Stimulated activated CD8-positive, alpha-beta memory T cell treated with anti-CD3 and anti-CD28 coated beads, Interleukin-2, amount 100 ng/mL, for 48 hours (primary cell): ENCODE data around the gene EFCAB11.

Experiments
- DNase-seq, 2 donors: peaks; one replicate each; pipeline ENCODE4 v3.0.0-alpha.2; 2020; ENCODE audit warnings: low read depth in 2 of 2

Gene EFCAB11

GRCh38 chr14:89866458-89866857 lies 88.1 kb downstream of the EFCAB11 start:
- DNase-seq: no peak

DNA sequence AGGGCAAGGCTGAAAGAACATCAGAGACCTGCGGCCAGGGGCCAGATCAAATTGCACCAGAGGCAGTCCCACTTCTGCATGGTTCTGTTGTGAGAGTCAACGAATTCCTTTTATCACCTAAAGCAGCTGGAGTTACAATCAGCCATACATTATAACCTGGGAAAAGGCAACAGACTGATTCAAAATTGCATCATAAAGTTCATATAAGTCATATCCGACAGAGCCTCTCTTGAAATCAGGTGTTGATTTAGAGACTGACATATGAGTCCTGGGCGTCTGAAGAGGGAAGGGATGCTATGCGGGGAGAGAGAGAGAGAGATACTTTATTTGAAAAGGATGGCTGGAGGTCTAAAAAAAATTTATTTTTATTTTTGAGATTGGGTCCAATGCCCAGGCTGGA lies 89.4 kb downstream of the EFCAB11 start:
- no peak for DNase-seq

DNA sequence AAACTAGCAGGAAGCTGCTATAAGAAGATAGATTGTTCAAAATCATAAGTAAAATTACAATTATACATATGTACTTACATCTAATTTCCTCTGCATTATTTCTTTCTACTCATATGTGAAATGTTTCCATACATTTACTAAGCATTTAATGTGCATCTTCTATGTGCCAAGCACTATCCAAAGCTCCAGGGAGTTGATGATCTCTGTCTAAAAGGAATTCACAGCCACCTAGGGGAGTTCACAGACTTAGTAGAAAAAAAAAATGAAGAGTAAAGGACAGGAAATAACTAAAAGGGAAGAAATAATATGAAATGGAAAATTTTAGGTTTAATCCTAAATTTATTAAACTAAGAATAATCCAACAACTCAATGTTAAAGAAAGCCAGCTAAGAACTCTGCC lies 91.7 kb downstream of the EFCAB11 start:
- DNase-seq: no peak

DNA sequence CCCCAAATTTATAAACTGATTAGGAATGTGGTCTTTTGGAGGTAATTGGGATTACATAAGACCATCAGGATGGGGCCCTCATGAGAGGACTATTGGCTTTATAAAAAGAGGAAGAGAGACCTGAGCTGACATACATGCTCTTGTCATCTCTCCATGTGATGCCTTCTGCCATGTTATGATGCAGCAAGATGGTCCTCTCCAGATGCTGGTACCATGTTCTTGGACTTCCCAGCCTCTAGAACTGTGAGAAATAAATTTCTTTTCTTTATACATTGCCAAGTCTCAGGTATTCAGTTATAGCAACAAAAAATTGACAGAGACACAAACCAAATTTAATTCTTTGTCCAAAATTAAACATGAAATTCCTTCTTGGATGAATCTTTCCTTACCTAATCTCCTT lies 92.9 kb downstream of the EFCAB11 start:
- no peak for DNase-seq

GRCh38 chr14:89858089-89858488 lies 96.4 kb downstream of the EFCAB11 start:
- DNase-seq: no peak

DNA sequence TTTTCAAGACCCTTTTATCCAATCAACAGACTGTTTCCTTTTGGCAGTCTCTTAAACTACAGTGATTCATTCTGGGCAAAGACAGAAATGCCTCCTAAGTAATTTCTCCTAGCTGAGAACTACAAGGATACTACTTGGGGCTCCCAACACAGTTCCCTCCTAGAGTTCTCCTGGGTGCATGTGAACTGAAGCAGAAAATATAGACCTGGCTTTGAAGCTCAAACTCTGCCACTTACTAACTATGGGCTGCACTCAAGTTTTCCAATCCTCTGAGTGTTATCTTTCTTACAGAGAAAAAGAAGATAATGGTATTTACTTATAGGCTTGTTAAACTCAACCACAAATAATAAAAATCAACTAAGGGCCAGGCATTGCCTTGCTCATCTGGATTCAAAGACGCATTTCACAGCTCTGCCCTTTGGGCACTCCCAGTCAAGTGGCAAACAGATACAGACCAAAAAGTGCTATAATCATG lies 97.6 kb downstream of the EFCAB11 start:
- DNase-seq: no peak

DNA sequence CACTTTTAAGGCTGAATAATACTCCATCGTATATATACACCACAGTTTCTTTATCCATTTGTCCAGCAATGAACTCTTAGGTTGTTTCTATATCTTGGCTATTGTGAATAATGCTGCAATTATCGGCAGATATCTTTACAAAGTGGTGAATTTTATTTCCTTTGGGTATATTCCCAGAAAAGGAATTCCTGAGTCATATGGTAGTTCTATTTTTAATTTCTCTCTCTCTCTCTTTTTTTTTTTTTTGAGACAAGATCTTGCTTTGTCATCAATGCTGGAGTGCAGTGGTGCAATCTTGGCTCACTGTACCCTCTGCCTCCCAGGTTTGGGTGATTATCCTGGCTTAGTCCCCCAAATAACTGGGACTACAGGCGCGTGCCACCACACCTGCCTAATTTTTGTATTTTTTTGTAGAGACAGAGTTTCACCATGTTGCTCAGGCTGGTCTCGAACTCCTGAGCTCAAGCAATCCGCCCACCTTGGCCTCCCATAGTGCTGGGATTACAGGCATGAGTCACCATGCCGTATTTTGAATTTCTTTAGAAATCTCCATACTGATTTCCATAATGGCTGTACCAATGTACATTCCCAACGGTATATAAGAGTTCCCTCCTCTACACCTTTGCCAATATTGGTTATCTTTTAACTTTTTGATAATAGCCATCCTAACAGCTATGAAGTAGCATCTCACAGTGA lies 98.4 kb downstream of the EFCAB11 start:
- DNase-seq: no peak

- DNase-seq: no peak
Measured at GRCh38 chr14:89853936-89854693, 100.4 kb downstream of the EFCAB11 start.

GRCh38 chr14:89851106-89851505 lies 103.4 kb downstream of the EFCAB11 start:
- no peak for DNase-seq

DNA sequence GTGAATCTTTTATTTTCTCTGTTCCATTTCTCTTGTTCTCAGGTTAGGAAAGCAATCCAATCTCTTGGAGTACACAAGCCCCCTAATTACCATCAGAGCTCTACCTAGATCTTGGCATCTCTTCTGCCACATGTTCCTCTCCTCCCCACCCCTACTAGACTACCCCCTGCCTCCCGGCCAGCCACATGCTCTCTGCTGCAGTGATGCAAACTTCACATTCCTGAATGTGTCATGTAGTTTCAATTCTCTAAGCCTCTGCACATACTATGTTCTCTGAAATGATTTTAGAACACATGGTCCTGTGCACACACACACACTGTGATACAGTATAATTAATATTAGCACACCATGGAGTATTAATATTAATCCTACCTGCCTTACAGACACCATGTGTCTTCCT lies 104.6 kb downstream of the EFCAB11 start:
- no peak for DNase-seq

DNA sequence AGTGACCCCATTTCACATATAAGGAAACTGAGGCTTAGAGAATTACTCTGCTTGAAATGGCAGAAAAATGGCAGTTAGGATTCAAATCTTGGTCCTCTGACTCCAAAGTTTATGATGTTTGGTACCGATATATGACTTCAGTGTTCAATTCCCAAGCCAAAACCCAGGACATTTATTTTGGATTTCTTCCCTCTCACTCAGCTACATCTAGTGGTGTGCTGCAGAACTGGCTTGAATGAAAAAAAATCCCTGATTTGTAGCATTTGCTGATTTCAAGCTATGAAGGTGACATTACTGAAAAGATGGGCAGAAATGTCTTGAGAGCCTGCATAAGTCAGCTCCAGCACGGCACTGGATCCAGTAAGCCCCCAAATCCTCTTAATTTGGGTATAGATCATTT lies 106.4 kb downstream of the EFCAB11 start:
- DNase-seq: no peak

- no peak for DNase-seq
Measured at GRCh38 chr14:89845346-89845745, 109.2 kb downstream of the EFCAB11 start.

GRCh38 chr14:89844508-89844907 lies 110.0 kb downstream of the EFCAB11 start:
- DNase-seq: no peak

- DNase-seq: no peak
Measured at GRCh38 chr14:89842837-89843236, 111.7 kb downstream of the EFCAB11 start.

GRCh38 chr14:89841851-89842250 lies 112.7 kb downstream of the EFCAB11 start:
- DNase-seq: no peak

DNA sequence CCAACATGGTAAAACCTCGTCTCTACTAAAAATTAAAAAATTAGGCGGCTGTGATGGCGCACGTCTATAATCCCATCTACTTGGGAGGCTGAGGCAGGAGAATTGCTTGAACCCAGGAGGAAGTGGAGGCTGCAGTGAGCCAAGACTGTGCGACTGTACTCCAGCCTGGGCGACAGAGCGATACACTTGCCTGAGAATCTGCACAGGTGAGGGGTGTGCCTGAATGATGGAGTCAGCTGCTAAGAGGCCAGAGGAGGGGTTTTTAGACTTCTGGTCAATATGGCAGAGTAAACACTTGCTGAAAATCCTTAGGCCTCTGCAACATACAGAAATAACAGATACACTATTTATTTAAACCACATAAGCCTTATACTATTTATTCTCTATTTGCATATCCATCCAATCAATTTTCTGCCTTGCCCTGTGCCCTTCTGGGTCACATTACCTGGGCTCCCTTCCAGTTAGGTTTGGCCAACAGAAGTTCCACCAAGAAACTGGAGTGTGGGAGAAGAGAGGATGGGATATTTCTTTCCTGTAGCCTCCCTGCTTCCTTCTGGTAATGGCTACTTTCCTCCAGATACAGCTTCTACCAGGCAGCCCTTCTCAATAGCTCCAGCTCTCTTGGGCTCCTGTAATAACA lies 117.6 kb downstream of the EFCAB11 start:
- DNase-seq: no peak

- no peak for DNase-seq
Measured at GRCh38 chr14:89833661-89834060, 120.9 kb downstream of the EFCAB11 start.

GRCh38 chr14:89833120-89833532 lies 121.4 kb downstream of the EFCAB11 start:
- no peak for DNase-seq

DNA sequence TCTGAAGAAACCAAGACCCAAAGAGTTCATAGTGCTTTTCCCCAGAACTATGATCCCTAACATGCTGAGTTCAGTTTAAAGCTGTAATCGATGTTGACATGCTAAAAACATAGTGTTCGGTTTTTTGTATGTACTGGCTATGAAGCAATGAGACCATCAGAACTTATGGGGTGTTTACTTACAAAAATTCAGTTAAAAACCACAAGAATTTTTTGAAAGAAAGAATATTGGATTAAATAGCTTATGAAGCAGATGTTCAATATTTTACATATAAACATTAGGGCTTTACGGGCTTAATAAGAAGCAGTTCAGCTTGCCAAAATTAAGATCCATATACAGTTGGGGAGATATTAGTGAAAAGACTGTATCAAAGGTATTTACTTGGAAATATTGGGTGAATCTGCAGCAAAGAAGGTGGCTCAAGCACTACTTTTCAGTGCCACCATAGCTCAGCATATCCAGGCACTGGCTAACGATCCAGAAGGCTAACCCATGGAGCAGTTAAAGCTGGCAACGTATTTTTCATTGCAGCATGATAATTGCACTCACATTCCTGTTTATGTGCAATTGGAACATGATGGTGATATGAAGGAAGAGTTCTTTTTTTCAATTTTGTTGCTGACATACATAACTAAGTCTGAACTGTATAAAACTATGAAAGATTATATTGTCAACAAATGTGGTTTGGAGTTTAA lies 125.9 kb downstream of the EFCAB11 start:
- DNase-seq: no peak

DNA sequence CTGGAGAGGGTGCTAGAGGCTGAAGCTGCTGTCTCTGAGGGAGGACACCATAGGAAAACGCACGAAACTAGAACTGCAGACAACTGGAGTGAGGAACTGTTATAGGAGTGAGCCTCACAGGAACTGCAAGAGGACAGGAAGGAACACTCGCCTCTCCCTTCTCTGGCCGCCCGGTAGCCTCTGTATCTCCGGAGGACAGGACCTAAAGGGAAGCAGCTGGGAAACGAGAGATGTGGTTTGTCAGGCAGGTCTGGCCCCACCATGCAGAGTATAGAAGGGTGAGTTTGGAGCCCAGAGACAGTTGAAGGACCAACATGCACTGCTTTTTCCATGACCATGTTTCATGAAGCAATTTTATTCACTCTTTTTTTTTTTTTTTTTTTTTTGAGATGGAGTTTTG lies 127.3 kb downstream of the EFCAB11 start:
- DNase-seq: no peak

DNA sequence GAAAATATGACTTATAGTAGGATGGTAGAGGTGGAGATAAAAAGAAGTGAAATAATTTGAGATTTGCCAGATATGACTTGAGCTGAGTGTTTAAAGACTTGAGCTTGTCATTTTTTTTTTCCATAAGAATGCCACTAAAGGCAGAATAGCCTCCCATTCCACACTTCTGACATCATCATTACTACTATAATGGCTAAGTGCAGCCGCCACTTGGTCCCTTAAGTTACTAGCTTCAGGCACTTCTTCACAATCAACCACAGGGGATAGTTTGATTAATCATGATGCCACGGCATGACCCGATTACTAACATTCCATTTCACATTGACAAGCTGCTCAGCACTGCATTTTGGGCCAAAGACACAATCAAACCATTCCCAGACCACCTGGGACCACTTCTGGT lies 127.9 kb downstream of the EFCAB11 start:
- DNase-seq: no peak

DNA sequence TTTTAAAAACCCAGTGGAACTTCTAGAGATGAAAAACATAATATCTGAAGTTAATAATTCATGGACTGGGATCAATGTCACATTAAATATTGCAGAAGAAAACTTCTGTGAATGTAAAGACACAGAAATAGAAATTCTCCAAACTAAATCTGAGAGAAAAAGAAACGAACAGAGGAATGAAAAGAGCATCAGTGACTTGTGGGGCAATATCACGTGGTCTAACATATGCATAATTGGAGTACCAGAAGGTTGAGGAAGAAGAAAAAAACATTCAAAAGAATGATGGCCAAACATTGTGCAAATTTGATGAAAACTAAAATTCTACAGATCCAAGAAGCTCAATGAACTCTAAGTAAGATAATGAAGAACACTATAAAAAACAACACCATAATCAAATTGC lies 130.8 kb downstream of the EFCAB11 start:
- no peak for DNase-seq
